B cell (primary cell): ENCODE results near the gene TBC1D10A. TPM values are rescaled to one million over a fixed set of nuclear protein-coding genes. Genes with fewer than 3 reads are reported as not detected.

ENCODE experiments used
- ATAC-seq: fragments of 200-7000 bp; cut with Tn5 transposase; one replicate; pipeline ENCODE4 v1.10.0; 2021; ENCODE audit warnings: low read depth, mild to moderate bottlenecking, moderate number of reproducible peaks, moderate library complexity
- CTCF ChIA-PET: fragments of 350-600 bp; sonication (Branson Sonifier 250); formaldehyde crosslinking; loops from one replicate; lab custom pipeline; 2021; ENCODE audit warnings: antibody characterized with exemption, inconsistent platforms; lab: Charles Lee
- POLR2A ChIA-PET: fragments of 350-600 bp; sonication (Branson Sonifier 250); formaldehyde crosslinking; loops from one replicate; lab custom pipeline; 2021; ENCODE audit warnings: antibody characterized with exemption; lab: Charles Lee
- DNase-seq: peaks from one replicate; pipeline ENCODE4 v3.0.0; 2013
- H2AFZ ChIP-seq: 2 replicates; pipeline ENCODE4 v1.6.1; 2012; ENCODE audit warnings: mild to moderate bottlenecking, low read depth, low read length; ENCODE audit not compliant: insufficient read depth, poor library complexity, severe bottlenecking
- H3K27ac ChIP-seq, 2 donors: 1 replicate in 1 of 2; 2 replicates in 1 of 2; pipeline ENCODE4 v1.5.1; 2012 to 2013; ENCODE audit warnings: low read length in 2 of 2, mild to moderate bottlenecking in 2 of 2, moderate library complexity in 1 of 2
- H3K27me3 ChIP-seq, 4 experiments: fragments of 200-600 bp in 1 of 4; sonication (generic) in 1 of 4; replicated peaks in 1 of 4; 1 replicate in 2 of 4; 2 replicates in 2 of 4; pipeline versions ENCODE4 v1.6.1 to v1.7.0; 2013 to 2016; ENCODE audit warnings: low read length in 3 of 4, mild to moderate bottlenecking in 2 of 4, mixed read lengths in 1 of 4, moderate library complexity in 1 of 4; ENCODE audit not compliant: insufficient read depth in 4 of 4, control insufficient read depth in 3 of 4; ENCODE audit errors: control extremely low read depth in 1 of 4
- H3K36me3 ChIP-seq, 2 experiments: replicated peaks in 1 of 2; 1 replicate in 1 of 2; 2 replicates in 1 of 2; pipeline versions ENCODE4 v1.6.1 to v1.7.1; 2013; ENCODE audit warnings: low read length in 1 of 2; ENCODE audit not compliant: insufficient read depth in 2 of 2, control insufficient read depth in 1 of 2; ENCODE audit errors: control extremely low read depth in 1 of 2, extremely low read depth in 1 of 2
- H3K4me1 ChIP-seq, 2 donors: fragments of 200-600 bp in 1 of 2; sonication (generic) in 1 of 2; 1 replicate in 1 of 2; 2 replicates in 1 of 2; pipeline versions ENCODE4 v1.5.1 to v1.6.1; 2013 to 2017; ENCODE audit warnings: low read length in 2 of 2; ENCODE audit not compliant: control insufficient read depth in 2 of 2, insufficient read depth in 2 of 2
- H3K4me2 ChIP-seq: replicated peaks from 2 replicates; pipeline ENCODE3; 2012; ENCODE audit warnings: mild to moderate bottlenecking, low read depth, low read length; ENCODE audit not compliant: poor library complexity, severe bottlenecking
- H3K4me3 ChIP-seq, 5 experiments: fragments of 200-600 bp in 1 of 5; sonication (generic) in 1 of 5; 1 replicate in 3 of 5; 2 replicates in 2 of 5; pipeline versions ENCODE4 v1.5.1 to v1.7.0; 2011 to 2016; ENCODE audit warnings: low read length in 4 of 5, mild to moderate bottlenecking in 4 of 5, low read depth in 2 of 5, control low read depth in 1 of 5, moderate library complexity in 1 of 5; ENCODE audit not compliant: insufficient read depth in 1 of 5; ENCODE audit errors: control extremely low read depth in 1 of 5, extremely low read depth in 1 of 5
- H3K79me2 ChIP-seq: fragments of 200-600 bp; sonication (generic); one replicate; pipeline ENCODE4 v1.6.0; 2016; ENCODE audit warnings: low read length; ENCODE audit not compliant: control insufficient read depth, insufficient read depth
- H3K9ac ChIP-seq: fragments of 200-600 bp; sonication (generic); 2 replicates; pipeline ENCODE4 v1.6.1; 2017; ENCODE audit warnings: mild to moderate bottlenecking, low read length, moderate library complexity
- H3K9me3 ChIP-seq, 3 donors: one replicate each; pipeline versions ENCODE4 v1.6.1 to v1.7.1; 2013; ENCODE audit warnings: low read length in 2 of 3; ENCODE audit not compliant: control insufficient read depth in 2 of 3, insufficient read depth in 1 of 3; ENCODE audit errors: control extremely low read depth in 1 of 3
- H4K20me1 ChIP-seq: 2 replicates; pipeline ENCODE4 v1.6.0; 2012; ENCODE audit warnings: mild to moderate bottlenecking, low read length; ENCODE audit not compliant: insufficient read depth, control insufficient read depth, poor library complexity, severe bottlenecking
- H3K27ac Mint-ChIP-seq: one replicate; pipeline ENCODE4 v1.8.0; 2021; ENCODE audit warnings: mixed read lengths
- H3K27me3 Mint-ChIP-seq: one replicate; pipeline ENCODE4 v1.8.0; 2021; ENCODE audit warnings: mixed read lengths
- H3K4me1 Mint-ChIP-seq: one replicate; pipeline ENCODE4 v1.8.0; 2021; ENCODE audit warnings: mixed read lengths
- H3K4me3 Mint-ChIP-seq: one replicate; pipeline ENCODE4 v1.8.0; 2021; ENCODE audit warnings: mixed read lengths
- H3K9me3 Mint-ChIP-seq: one replicate; pipeline ENCODE4 v1.8.0; 2022; ENCODE audit warnings: mixed read lengths; ENCODE audit not compliant: insufficient read depth
- EZH2 ChIP-seq: IDR thresholded peaks from 2 replicates; pipeline ENCODE4 v1.6.1; 2012; ENCODE audit warnings: borderline replicate concordance, low read depth, mild to moderate bottlenecking, moderate library complexity, low read length; ENCODE audit not compliant: insufficient read depth, poor library complexity, severe bottlenecking
- WGBS: methylation state at CpG from one replicate; pipeline ENCODE4 v1.1.5; 2013; ENCODE audit warnings: missing lambda C conversion rate; ENCODE audit not compliant: insufficient coverage; 5-methylcytosine and 5-hydroxymethylcytosine counted together
- intact Hi-C: fragments of 100-400 bp; cut with micrococcal nuclease; formaldehyde crosslinking; loops from one replicate; pipeline ENCODE4 v1.10.0; 2022
- polyA plus RNA-seq: library from polyadenylated mRNA; depleted of rRNA; stranded (reverse); fragments of >200 nt; gene quantifications from 2 replicates; pipeline ENCODE4 v1.2.3, GENCODE V29; 2012
- total RNA-seq, 2 donors: library from RNA; stranded (reverse); fragments of 120-200 nt in 1 of 2; gene quantifications; 1 replicate in 1 of 2; 2 replicates in 1 of 2; pipeline versions ENCODE4 v1.2.3 to v1.2.4, GENCODE V29; 2013 to 2022
- TF ChIP-seq, protein P1 (sequence below): fragments of 200-600 bp; IDR thresholded peaks from one replicate; pipeline ENCODE4 v1.8.0; 2022; ENCODE audit warnings: antibody characterized with exemption, mild to moderate bottlenecking

Gene TBC1D10A
- total and polyA plus RNA-seq, 2 donors (not counting 1 experiment from before 2014, with no cell fraction given) = 45.2 to 58.4 TPM

DNA sequence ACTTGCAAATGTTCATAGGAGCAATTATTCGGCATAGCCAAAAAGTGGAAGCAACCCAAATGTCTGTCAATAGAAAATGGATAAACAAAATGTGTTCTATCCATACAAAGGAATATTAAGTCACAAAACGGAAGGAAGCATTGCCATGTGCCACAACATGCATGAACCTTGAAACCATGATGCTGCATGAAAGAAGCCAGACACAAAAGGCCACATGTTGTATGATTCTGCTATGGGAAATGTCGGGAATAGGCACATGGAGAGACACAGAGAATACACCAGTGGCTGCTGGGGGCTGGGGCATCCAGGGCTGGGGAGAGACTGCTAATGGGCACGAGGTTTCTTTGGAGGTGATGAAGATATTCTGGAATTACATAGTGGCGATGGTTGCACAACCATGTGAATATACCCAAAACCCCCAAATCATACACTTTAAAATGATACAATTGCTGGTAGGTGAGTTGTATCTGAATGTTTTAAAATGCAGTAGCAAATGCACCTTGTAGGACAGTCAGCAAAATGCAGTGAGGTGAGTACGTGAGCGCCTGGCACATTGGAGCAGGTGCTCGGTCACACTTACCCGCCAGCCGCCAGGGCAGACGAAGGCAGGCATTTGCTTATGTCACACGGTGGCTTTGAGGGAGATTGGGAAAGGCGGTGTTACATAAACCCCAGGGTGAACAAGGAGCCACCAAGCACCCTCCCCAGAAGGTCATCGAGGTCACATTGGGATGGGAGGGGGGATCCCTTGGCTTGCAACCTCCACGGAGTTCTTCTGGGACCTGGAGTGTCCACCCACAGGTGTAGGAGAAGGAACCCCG lies 53.8 kb downstream of the TBC1D10A start:
- 94% methylated on average over 8 of the region's 16 CpGs for WGBS
- H3K27me3 Mint-ChIP-seq = peaks cover 21% of the 10 kb centered on the region
- no peaks in the 10 kb centered on the region for H3K9me3 ChIP-seq
- intact Hi-C loops = no loop called here
- H3K79me2 ChIP-seq = peaks cover 2% of the 10 kb centered on the region
- no peak overlapping the region for H2AFZ ChIP-seq
- no peak for DNase-seq
- peaks cover 0 to 12% (median 1%) of the 10 kb centered on the region in 4 experiments for H3K27me3 ChIP-seq
- CTCF ChIA-PET = interaction anchor here (0.8 to 1.6 kb wide), 2 partner anchors 10 to 15 kb away, joined by 3 to 5 read pairs; no protein-coding TSS in a partner anchor
- no peak overlapping the region for H3K27ac Mint-ChIP-seq
- peaks cover 15% of the 10 kb centered on the region for H3K4me1 Mint-ChIP-seq
- no peak overlapping the region for H3K4me2 ChIP-seq
- H3K9me3 Mint-ChIP-seq = no peaks in the 10 kb centered on the region
- H3K27ac ChIP-seq = no peak overlapping the region
- peaks cover 1 to 2% of the 10 kb centered on the region in 2 experiments for H3K36me3 ChIP-seq
- H3K4me1 ChIP-seq = peaks cover 4 to 13% of the 10 kb centered on the region in 2 donors
- no peak for ATAC-seq
- no peak overlapping the region for H3K4me3 ChIP-seq
- no peak overlapping the region for H3K4me3 Mint-ChIP-seq
- H4K20me1 ChIP-seq = no peaks in the 10 kb centered on the region
- H3K9ac ChIP-seq = no peak overlapping the region
- POLR2A ChIA-PET = no interaction called here
- no peak for TF ChIP-seq EZH2
- TF ChIP-seq, protein P1, sequence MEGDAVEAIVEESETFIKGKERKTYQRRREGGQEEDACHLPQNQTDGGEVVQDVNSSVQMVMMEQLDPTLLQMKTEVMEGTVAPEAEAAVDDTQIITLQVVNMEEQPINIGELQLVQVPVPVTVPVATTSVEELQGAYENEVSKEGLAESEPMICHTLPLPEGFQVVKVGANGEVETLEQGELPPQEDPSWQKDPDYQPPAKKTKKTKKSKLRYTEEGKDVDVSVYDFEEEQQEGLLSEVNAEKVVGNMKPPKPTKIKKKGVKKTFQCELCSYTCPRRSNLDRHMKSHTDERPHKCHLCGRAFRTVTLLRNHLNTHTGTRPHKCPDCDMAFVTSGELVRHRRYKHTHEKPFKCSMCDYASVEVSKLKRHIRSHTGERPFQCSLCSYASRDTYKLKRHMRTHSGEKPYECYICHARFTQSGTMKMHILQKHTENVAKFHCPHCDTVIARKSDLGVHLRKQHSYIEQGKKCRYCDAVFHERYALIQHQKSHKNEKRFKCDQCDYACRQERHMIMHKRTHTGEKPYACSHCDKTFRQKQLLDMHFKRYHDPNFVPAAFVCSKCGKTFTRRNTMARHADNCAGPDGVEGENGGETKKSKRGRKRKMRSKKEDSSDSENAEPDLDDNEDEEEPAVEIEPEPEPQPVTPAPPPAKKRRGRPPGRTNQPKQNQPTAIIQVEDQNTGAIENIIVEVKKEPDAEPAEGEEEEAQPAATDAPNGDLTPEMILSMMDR = no peak

DNA sequence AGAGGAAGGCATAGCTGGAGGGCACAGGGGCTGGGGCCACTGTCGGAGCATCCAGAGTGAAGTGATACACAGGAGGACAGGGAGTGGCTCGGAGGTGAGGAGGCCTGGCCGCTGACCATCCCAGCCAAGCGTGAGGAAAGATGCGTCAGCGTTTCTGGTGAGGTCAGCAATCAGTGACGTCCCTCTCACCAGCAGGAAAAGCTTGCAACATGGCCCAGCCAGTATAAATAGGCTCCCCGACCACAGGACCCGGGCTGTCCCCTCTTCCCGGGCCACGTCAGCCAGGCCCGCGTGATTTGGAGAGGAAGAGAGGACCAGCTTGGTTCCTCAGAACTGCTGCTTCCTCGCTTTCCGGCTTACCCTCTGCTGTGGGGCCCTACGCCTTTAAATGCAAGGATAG lies 55.9 kb downstream of the TBC1D10A start:
- Mint-ChIP-seq H3K27me3 (peaks cover 6% of the 10 kb centered on the region), H3K4me3 (no peak overlapping the region), H3K9me3 (no peaks in the 10 kb centered on the region), H3K27ac (peak overlapping the region; percentile 29), H3K4me1 (peaks cover 26% of the 10 kb centered on the region)
- no peaks in the 10 kb centered on the region for H4K20me1 ChIP-seq
- no peak overlapping the region for H3K27ac ChIP-seq
- intact Hi-C loops = no loop called here
- no peak for DNase-seq
- no peaks in the 10 kb centered on the region for H3K9me3 ChIP-seq
- no peak overlapping the region for H3K4me2 ChIP-seq
- H2AFZ ChIP-seq = no peak overlapping the region
- H3K79me2 ChIP-seq = peaks cover 14% of the 10 kb centered on the region
- ChIA-PET POLR2A (no interaction called here), CTCF (interaction anchor here (0.9 to 1.0 kb wide), 2 partner anchors 10 to 120 kb away, joined by 4 to 5 read pairs; no protein-coding TSS in a partner anchor)
- peaks cover 1 to 2% of the 10 kb centered on the region in 2 experiments for H3K36me3 ChIP-seq
- TF ChIP-seq, protein P1 = no peak
- TF ChIP-seq EZH2 = no peak
- no peaks in the 10 kb centered on the region for H3K27me3 ChIP-seq
- no peak for ATAC-seq
- no peak overlapping the region for H3K4me3 ChIP-seq
- H3K9ac ChIP-seq = no peak overlapping the region
- WGBS = 58% methylated on average over 16 of the region's 16 CpGs
- H3K4me1 ChIP-seq = peaks cover 15 to 27% of the 10 kb centered on the region in 2 donors
